Breast epithelium (tissue), 4 donors: Measurements from ENCODE around the gene CD14. TPM values are rescaled to one million over a fixed set of nuclear protein-coding genes. Genes with fewer than 3 reads are reported as not detected.
"Not testable (repeated sequence)": the region's sequence is repeated elsewhere in the genome, so short reads cannot be mapped to it uniquely, and the experiment has no call there.

Source experiments
- DNase-seq, 2 donors: peaks; one replicate each; pipeline ENCODE4 v3.0.0-alpha.2; 2019; ENCODE audit warnings: low spot score in 2 of 2
- H3K27ac ChIP-seq, 2 donors: fragments of 200-600 bp; sonication (generic) in 1 of 2; one replicate each; pipeline ENCODE4 v1.5.1; 2016 to 2019; ENCODE audit warnings: mild to moderate bottlenecking in 1 of 2
- H3K27me3 ChIP-seq, 2 donors: fragments of 200-600 bp; sonication (generic) in 1 of 2; one replicate each; pipeline versions ENCODE4 v1.5.1 to v1.6.0; 2017 to 2019; ENCODE audit warnings: control low read depth in 1 of 2, mild to moderate bottlenecking in 1 of 2
- H3K36me3 ChIP-seq: fragments of 200-600 bp; one replicate; pipeline ENCODE4 v1.5.1; 2019
- H3K4me1 ChIP-seq, 2 donors: fragments of 200-600 bp; sonication (generic); one replicate each; pipeline ENCODE4 v1.5.1; 2016 to 2019; ENCODE audit warnings: control low read depth in 1 of 2
- H3K4me3 ChIP-seq, 3 donors: fragments of 200-600 bp; sonication (generic); 1 replicate in 2 of 3; 2 replicates in 1 of 3; pipeline ENCODE4 v1.5.1; 2016 to 2019; ENCODE audit warnings: mild to moderate bottlenecking in 3 of 3, moderate library complexity in 2 of 3
- H3K9me3 ChIP-seq, 2 donors: fragments of 200-600 bp; sonication (generic) in 1 of 2; one replicate each; pipeline ENCODE4 v1.5.1; 2016 to 2019; ENCODE audit warnings: control low read depth in 1 of 2
- CTCF ChIP-seq, 3 donors: fragments of 450-650 bp; IDR thresholded peaks; one replicate each; pipeline ENCODE4 v1.5.1; 2016 to 2017; ENCODE audit warnings: antibody characterized with exemption in 3 of 3, mild to moderate bottlenecking in 3 of 3, moderate library complexity in 3 of 3
- POLR2A ChIP-seq: fragments of 450-650 bp; IDR thresholded peaks from one replicate; pipeline ENCODE4 v1.6.1; 2016; ENCODE audit warnings: antibody characterized with exemption, mild to moderate bottlenecking, moderate library complexity
- POLR2AphosphoS5 ChIP-seq, 3 donors: sonication (generic); formaldehyde crosslinking; IDR thresholded peaks; one replicate each; pipeline ENCODE4 v1.6.1; 2017; ENCODE audit warnings: antibody characterized with exemption in 3 of 3
- intact Hi-C: fragments of 100-400 bp; cut with DNase I; formaldehyde crosslinking; loops from one replicate; pipeline ENCODE4 v1.15.1; 2023; ENCODE audit warnings: low total_unique reads
- total RNA-seq, 3 donors: library from RNA; depleted of rRNA; stranded (reverse); fragments of >200 nt; gene quantifications; one replicate each; pipeline ENCODE4 v1.1.0, GENCODE V29; 2016

The CD14 gene
- total RNA-seq, 3 donors from 2014 or later = 46.9 to 119 (median 65.7) TPM

GRCh38 chr5:140603734-140604133 lies 29.2 kb downstream of the CD14 start:
- intact Hi-C loops = no loop called here
- H3K27ac ChIP-seq = no peak overlapping the region

DNA sequence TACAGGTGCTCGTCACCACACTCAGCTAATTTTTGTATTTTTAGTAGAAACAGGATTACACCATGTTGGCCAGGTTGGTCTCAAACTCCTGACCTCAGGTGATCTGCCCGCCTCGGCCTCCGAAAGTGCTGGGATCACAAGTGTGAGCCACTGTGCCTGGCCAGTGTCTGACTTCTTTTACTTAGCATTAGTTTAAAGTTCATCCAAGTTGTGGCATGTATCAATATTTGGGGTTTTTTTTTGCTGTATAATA lies 29.6 kb downstream of the CD14 start:
- intact Hi-C loops, H3K27me3 ChIP-seq, H3K4me3 ChIP-seq, H3K36me3 ChIP-seq, DNase-seq, H3K4me1 ChIP-seq, H3K9me3 ChIP-seq, H3K27ac ChIP-seq: not testable (repeated sequence)

More at GRCh38 chr5:140603734-140604133, 29.2 kb downstream of the CD14 start:
- no peak overlapping the region for H3K4me3 ChIP-seq
- H3K36me3 ChIP-seq = no peaks in the 10 kb centered on the region
- TF ChIP-seq POLR2AphosphoS5 (IDR thresholded peaks at IDR 0.05) = no peak
- no peak for TF ChIP-seq POLR2A
- TF ChIP-seq CTCF (IDR thresholded peaks at IDR 0.05) = no peak
- H3K27me3 ChIP-seq = no peaks in the 10 kb centered on the region
- DNase-seq = no peak
- no peaks in the 10 kb centered on the region for H3K9me3 ChIP-seq
- H3K4me1 ChIP-seq = no peaks in the 10 kb centered on the region

- intact Hi-C loops = no loop called here
- Histone ChIP-seq H3K9me3 (no peaks in the 10 kb centered on the region), H3K4me1 (no peaks in the 10 kb centered on the region), H3K27me3 (no peaks in the 10 kb centered on the region), H3K36me3 (no peaks in the 10 kb centered on the region), H3K27ac (no peak overlapping the region), H3K4me3 (no peak overlapping the region)
- DNase-seq = no peak
- no peak for TF ChIP-seq POLR2A
- TF ChIP-seq CTCF (IDR thresholded peaks at IDR 0.05) = no peak
- no peak for TF ChIP-seq POLR2AphosphoS5 (IDR thresholded peaks at IDR 0.05)
These were observed 30.8 kb downstream of the CD14 start for GRCh38 chr5:140602147-140602546.

DNA sequence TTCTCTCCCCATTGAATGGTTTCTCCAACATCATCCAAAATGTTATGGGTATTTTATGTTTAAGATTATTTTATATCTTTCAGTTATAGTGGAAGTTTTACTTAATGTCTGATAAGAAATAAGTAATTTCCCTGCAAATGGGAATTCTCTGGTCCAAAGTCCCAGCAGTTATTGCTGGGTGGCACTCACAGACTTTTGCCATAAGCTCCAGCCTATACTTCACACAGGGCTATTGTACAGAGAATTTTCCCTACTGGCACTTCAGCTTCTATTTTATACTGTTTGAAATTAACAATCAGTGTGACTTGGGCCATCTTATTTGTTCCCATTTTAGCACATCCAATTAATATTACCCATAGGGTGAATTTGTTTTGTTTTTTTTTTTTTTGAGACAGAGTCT lies 32.9 kb downstream of the CD14 start:
- intact Hi-C loops = no loop called here
- no peak for DNase-seq
- Histone ChIP-seq H3K4me3 (no peak overlapping the region), H3K4me1 (no peaks in the 10 kb centered on the region), H3K9me3 (no peaks in the 10 kb centered on the region), H3K36me3 (no peaks in the 10 kb centered on the region), H3K27me3 (no peaks in the 10 kb centered on the region), H3K27ac (no peak overlapping the region)
- TF ChIP-seq POLR2AphosphoS5 (IDR thresholded peaks at IDR 0.05) (no peak), POLR2A (no peak), CTCF (IDR thresholded peaks at IDR 0.05) (no peak)

DNA sequence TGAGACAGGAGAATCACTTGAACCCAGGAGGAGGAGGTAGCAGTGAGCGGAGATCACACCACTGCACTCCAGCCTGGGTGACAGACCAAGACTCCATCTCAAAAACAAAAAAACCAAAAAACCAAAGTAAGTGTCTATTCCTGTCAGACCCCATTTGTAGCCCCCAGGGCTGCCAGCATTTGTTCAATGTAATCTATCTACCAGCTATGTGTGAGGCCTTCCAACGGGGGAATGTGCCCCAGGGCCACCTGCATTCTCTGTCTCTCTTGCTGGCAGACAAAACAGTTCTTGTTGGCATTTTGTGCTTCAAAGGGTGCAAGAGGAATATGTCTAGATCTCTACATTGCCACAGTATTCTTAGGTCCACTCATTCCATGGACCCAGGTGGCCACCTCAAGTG lies 34.1 kb downstream of the CD14 start:
- H3K9me3 ChIP-seq = no peaks in the 10 kb centered on the region
- no peaks in the 10 kb centered on the region for H3K36me3 ChIP-seq
- intact Hi-C loops = no loop called here
- TF ChIP-seq CTCF (IDR thresholded peaks at IDR 0.05) = no peak
- TF ChIP-seq POLR2A = no peak
- TF ChIP-seq POLR2AphosphoS5 (IDR thresholded peaks at IDR 0.05) = no peak
- H3K27ac ChIP-seq = no peak overlapping the region
- no peak overlapping the region for H3K4me3 ChIP-seq
- H3K4me1 ChIP-seq = no peaks in the 10 kb centered on the region
- no peaks in the 10 kb centered on the region for H3K27me3 ChIP-seq
- no peak for DNase-seq

DNA sequence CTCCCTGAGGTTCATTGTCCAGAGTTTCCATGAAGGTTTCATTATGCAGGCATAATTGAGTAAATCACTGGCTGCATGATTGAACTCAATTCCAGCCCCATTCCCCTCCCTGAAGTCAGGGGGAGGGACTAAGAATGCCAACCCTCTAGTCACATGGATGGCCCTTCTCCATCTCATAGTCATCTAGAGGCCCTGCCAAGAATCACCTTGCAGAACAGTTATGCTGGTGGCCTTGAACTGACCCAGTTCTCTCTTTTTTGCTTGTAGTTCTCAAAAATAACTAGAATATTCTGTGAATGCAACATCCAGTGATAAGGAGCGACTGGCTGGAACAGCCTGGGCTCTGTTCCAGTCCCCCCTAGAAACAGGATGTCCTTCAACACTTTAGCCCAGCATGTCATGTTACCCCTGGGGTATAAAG lies 36.6 kb downstream of the CD14 start:
- TF ChIP-seq CTCF (IDR thresholded peaks at IDR 0.05) = no peak
- no peak for TF ChIP-seq POLR2AphosphoS5 (IDR thresholded peaks at IDR 0.05)
- TF ChIP-seq POLR2A = no peak
- Histone ChIP-seq H3K9me3 (no peaks in the 10 kb centered on the region), H3K27me3 (no peaks in the 10 kb centered on the region), H3K4me1 (no peaks in the 10 kb centered on the region), H3K27ac (peak overlapping the region in 1 of 2 donors; percentile 68), H3K36me3 (no peaks in the 10 kb centered on the region), H3K4me3 (no peak overlapping the region)
- intact Hi-C loops = no loop called here
- DNase-seq = no peak
